Hematopoietic multipotent progenitor cell treated with erythropoietin and hydrocortisone succinate and interleukin-3 and kit ligand, for 15 days (in vitro differentiated cells): ENCODE data around the gene CHRNB1.
A peak's percentile ranks its signal among the peaks of the same experiment; 100 is the strongest.

ENCODE experiments used
- DNase-seq: peaks from one replicate; pipeline ENCODE4 v3.0.0-alpha.2; 2015; ENCODE audit warnings: low spot score

The CHRNB1 gene

GRCh38 chr17:7444682-7445618 is at the start of gene CHRNB1:
TSS of gene CHRNB1 (plus strand) at chr17:7445061. CDS start at chr17:7445128, 67 bp downstream.
- peak; percentile 30 for DNase-seq

- DNase-seq = no peak
Observed at GRCh38 chr17:7396147-7396546, 48.7 kb upstream of the CHRNB1 start.

- DNase-seq = no peak
Observed at GRCh38 chr17:7398612-7399011, 46.2 kb upstream of the CHRNB1 start.

GRCh38 chr17:7403043-7403726 is 41.7 kb upstream of the CHRNB1 start:
- DNase-seq = peak; percentile 7

- DNase-seq = no peak
Observed at GRCh38 chr17:7403727-7403976, 41.2 kb upstream of the CHRNB1 start.

GRCh38 chr17:7403977-7404736 is 40.7 kb upstream of the CHRNB1 start, which contains the start of gene TMEM256:
TSS of gene TMEM256 (minus strand) at chr17:7404097. CDS start at chr17:7404084, 13 bp downstream.
- peak; percentile 99 for DNase-seq

GRCh38 chr17:7404737-7405349 is 40.0 kb upstream of the CHRNB1 start:
- DNase-seq = no peak

- DNase-seq = no peak
Observed at GRCh38 chr17:7405350-7406234, 39.3 kb upstream of the CHRNB1 start.

- no peak for DNase-seq
Observed at GRCh38 chr17:7406235-7406825, 38.5 kb upstream of the CHRNB1 start.

- DNase-seq = no peak
Observed at GRCh38 chr17:7407082-7407481, 37.8 kb upstream of the CHRNB1 start.

GRCh38 chr17:7407485-7408251 is 37.2 kb upstream of the CHRNB1 start, which contains the start of gene NLGN2:
TSS of gene NLGN2 (plus strand) at chr17:7407845. CDS start at chr17:7408256, 411 bp downstream.
- DNase-seq = no peak

GRCh38 chr17:7408252-7408727 is 36.6 kb upstream of the CHRNB1 start:
- DNase-seq = no peak

GRCh38 chr17:7408863-7409262 is 36.0 kb upstream of the CHRNB1 start:
- no peak for DNase-seq

- no peak for DNase-seq
Observed at GRCh38 chr17:7409716-7410115, 35.1 kb upstream of the CHRNB1 start.

- DNase-seq = no peak
Observed at GRCh38 chr17:7410634-7411426, 34.0 kb upstream of the CHRNB1 start.

- DNase-seq = no peak
Observed at GRCh38 chr17:7411427-7411750, 33.5 kb upstream of the CHRNB1 start.

GRCh38 chr17:7413346-7413985 is 31.4 kb upstream of the CHRNB1 start:
- DNase-seq = no peak

- no peak for DNase-seq
Observed at GRCh38 chr17:7414837-7415236, 30.0 kb upstream of the CHRNB1 start.

- no peak for DNase-seq
Observed at GRCh38 chr17:7415784-7416183, 29.1 kb upstream of the CHRNB1 start.
